ENCODE measurements around the gene CLDN16. TPM values are rescaled to one million over a fixed set of nuclear protein-coding genes. Genes with fewer than 3 reads are reported as not detected.

CLDN16 gene
- total RNA-seq, 1 donor from 2014 or later: 0.10 TPM

- Mint-ChIP-seq H3K9me3 (peaks cover 5% of the 10 kb centered on the region), H3K27me3 (peaks cover 10% of the 10 kb centered on the region), H3K4me1 (ENCODE audit: unreplicated experiment) (peaks cover 9% of the 10 kb centered on the region), H3K27ac (no peak overlapping the region), H3K4me3 (no peak overlapping the region), H3K36me3 (no peaks in the 10 kb centered on the region)
- no peak for TF ChIP-seq CTCF (conservative IDR thresholded peaks at IDR 0.05)
- no peak for DNase-seq (ENCODE audit: extremely low spot score, unreplicated experiment)
These were observed 27.7 kb upstream of the CLDN16 start for GRCh38 chr3:190360228-190360627.

GRCh38 chr3:190361791-190362190, 26.2 kb upstream of the CLDN16 start:
- no peak overlapping the region for H3K27ac Mint-ChIP-seq
- peaks cover 10% of the 10 kb centered on the region for H3K27me3 Mint-ChIP-seq
- H3K9me3 Mint-ChIP-seq: peaks cover 5% of the 10 kb centered on the region
- H3K4me1 Mint-ChIP-seq (ENCODE audit: unreplicated experiment): peaks cover 9% of the 10 kb centered on the region
- H3K36me3 Mint-ChIP-seq: no peaks in the 10 kb centered on the region
- no peak for DNase-seq (ENCODE audit: extremely low spot score, unreplicated experiment)
- no peak overlapping the region for H3K4me3 Mint-ChIP-seq
- TF ChIP-seq CTCF (conservative IDR thresholded peaks at IDR 0.05): no peak

- Mint-ChIP-seq H3K36me3 (no peaks in the 10 kb centered on the region), H3K4me3 (peak overlapping the region; percentile 22), H3K9me3 (peaks cover 5% of the 10 kb centered on the region), H3K27ac (no peak overlapping the region), H3K27me3 (peaks cover 9% of the 10 kb centered on the region), H3K4me1 (ENCODE audit: unreplicated experiment) (peaks cover 9% of the 10 kb centered on the region)
- DNase-seq (ENCODE audit: extremely low spot score, unreplicated experiment): no peak
- TF ChIP-seq CTCF (conservative IDR thresholded peaks at IDR 0.05): no peak
These were observed 25.7 kb upstream of the CLDN16 start for GRCh38 chr3:190362258-190362657.

- TF ChIP-seq CTCF (conservative IDR thresholded peaks at IDR 0.05): no peak
- no peak overlapping the region for H3K4me3 Mint-ChIP-seq
- peaks cover 5% of the 10 kb centered on the region for H3K9me3 Mint-ChIP-seq
- H3K27me3 Mint-ChIP-seq: peaks cover 5% of the 10 kb centered on the region
- peaks cover 9% of the 10 kb centered on the region for H3K4me1 Mint-ChIP-seq (ENCODE audit: unreplicated experiment)
- no peaks in the 10 kb centered on the region for H3K36me3 Mint-ChIP-seq
- no peak overlapping the region for H3K27ac Mint-ChIP-seq
- DNase-seq (ENCODE audit: extremely low spot score, unreplicated experiment): no peak
These were observed 21.8 kb upstream of the CLDN16 start for GRCh38 chr3:190366133-190366532.

GRCh38 chr3:190368881-190369280, 19.1 kb upstream of the CLDN16 start:
- Mint-ChIP-seq H3K4me3 (no peak overlapping the region), H3K27ac (peak overlapping the region; percentile 10), H3K9me3 (no peaks in the 10 kb centered on the region), H3K4me1 (ENCODE audit: unreplicated experiment) (no peaks in the 10 kb centered on the region), H3K36me3 (no peaks in the 10 kb centered on the region), H3K27me3 (no peaks in the 10 kb centered on the region)
- TF ChIP-seq CTCF (conservative IDR thresholded peaks at IDR 0.05): no peak
- DNase-seq (ENCODE audit: extremely low spot score, unreplicated experiment): no peak
